ENCODE results near the gene NOG.

Gene NOG

DNA sequence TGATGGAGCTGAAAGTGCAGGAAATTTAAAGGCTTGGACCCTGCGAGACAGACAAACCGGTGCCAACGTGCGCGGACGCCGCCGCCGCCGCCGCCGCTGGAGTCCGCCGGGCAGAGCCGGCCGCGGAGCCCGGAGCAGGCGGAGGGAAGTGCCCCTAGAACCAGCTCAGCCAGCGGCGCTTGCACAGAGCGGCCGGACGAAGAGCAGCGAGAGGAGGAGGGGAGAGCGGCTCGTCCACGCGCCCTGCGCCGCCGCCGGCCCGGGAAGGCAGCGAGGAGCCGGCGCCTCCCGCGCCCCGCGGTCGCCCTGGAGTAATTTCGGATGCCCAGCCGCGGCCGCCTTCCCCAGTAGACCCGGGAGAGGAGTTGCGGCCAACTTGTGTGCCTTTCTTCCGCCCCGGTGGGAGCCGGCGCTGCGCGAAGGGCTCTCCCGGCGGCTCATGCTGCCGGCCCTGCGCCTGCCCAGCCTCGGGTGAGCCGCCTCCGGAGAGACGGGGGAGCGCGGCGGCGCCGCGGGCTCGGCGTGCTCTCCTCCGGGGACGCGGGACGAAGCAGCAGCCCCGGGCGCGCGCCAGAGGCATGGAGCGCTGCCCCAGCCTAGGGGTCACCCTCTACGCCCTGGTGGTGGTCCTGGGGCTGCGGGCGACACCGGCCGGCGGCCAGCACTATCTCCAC lies at the start of gene NOG:
Gene NOG, plus strand, starts transcription at position 54 of the 674 bp plus-strand sequence. Its CDS starts 525 bp downstream, at position 579.
- peak within 1 kb of the TSS; percentile 34 to 82; a peak in 3 of 4 replicates for H3K4me3 ChIP-seq (ENCODE audit: low read depth in 1 of 2, low read length in 2 of 2)
- peak within 1 kb of the TSS; percentile 90 for H2AFZ ChIP-seq (ENCODE audit: low read depth, low read length)
- ATAC-seq (ENCODE audit: insufficient read depth, low read depth), result peak; percentile 40
- H3K27me3 ChIP-seq (ENCODE audit: insufficient read depth, low read length, poor library complexity), result peaks cover 71% of the 10 kb centered on the region
- TF ChIP-seq, protein P1, sequence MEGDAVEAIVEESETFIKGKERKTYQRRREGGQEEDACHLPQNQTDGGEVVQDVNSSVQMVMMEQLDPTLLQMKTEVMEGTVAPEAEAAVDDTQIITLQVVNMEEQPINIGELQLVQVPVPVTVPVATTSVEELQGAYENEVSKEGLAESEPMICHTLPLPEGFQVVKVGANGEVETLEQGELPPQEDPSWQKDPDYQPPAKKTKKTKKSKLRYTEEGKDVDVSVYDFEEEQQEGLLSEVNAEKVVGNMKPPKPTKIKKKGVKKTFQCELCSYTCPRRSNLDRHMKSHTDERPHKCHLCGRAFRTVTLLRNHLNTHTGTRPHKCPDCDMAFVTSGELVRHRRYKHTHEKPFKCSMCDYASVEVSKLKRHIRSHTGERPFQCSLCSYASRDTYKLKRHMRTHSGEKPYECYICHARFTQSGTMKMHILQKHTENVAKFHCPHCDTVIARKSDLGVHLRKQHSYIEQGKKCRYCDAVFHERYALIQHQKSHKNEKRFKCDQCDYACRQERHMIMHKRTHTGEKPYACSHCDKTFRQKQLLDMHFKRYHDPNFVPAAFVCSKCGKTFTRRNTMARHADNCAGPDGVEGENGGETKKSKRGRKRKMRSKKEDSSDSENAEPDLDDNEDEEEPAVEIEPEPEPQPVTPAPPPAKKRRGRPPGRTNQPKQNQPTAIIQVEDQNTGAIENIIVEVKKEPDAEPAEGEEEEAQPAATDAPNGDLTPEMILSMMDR (IDR thresholded peaks at IDR 0.05; ENCODE audit: borderline replicate concordance, extremely low read depth, low read length, poor library complexity, severe bottlenecking), result no peak
- no peak for TF ChIP-seq EZH2 (IDR thresholded peaks at IDR 0.05; ENCODE audit: borderline replicate concordance, low read depth, low read length, severe bottlenecking)
- peak; percentile 13 for DNase-seq
- peak within 1 kb of the TSS; percentile 72 for H3K27ac ChIP-seq (ENCODE audit: low read length)
- no peaks in the 10 kb centered on the region for H3K36me3 ChIP-seq (ENCODE audit: insufficient read depth, low read length)
- H3K9me3 ChIP-seq (ENCODE audit: insufficient read depth, low read length, severe bottlenecking), result no peaks in the 10 kb centered on the region
- no peaks in the 10 kb centered on the region for H3K79me2 ChIP-seq (ENCODE audit: insufficient read depth, low read length)
- H4K20me1 ChIP-seq (ENCODE audit: insufficient read depth, low read length), result peaks cover 12% of the 10 kb centered on the region; the same call in 1 of the 2 replicates
- H3K4me2 ChIP-seq (ENCODE audit: insufficient read depth, low read length), result peak within 1 kb of the TSS; percentile 100
- peaks cover 34% of the 10 kb centered on the region for H3K4me1 ChIP-seq (ENCODE audit: insufficient read depth, low read length)
- peak within 1 kb of the TSS; percentile 64 for H3K9ac ChIP-seq (ENCODE audit: low read depth, low read length)

GRCh38 chr17:56545106-56545505 lies 48.4 kb upstream of the NOG start:
- H3K4me2 ChIP-seq (ENCODE audit: insufficient read depth, low read length), result no peak overlapping the region
- H4K20me1 ChIP-seq (ENCODE audit: insufficient read depth, low read length), result no peaks in the 10 kb centered on the region
- H3K9me3 ChIP-seq (ENCODE audit: insufficient read depth, low read length, severe bottlenecking), result no peaks in the 10 kb centered on the region
- peaks cover 2% of the 10 kb centered on the region for H3K27me3 ChIP-seq (ENCODE audit: insufficient read depth, low read length, poor library complexity)
- H3K36me3 ChIP-seq (ENCODE audit: insufficient read depth, low read length), result no peaks in the 10 kb centered on the region
- TF ChIP-seq EZH2 (IDR thresholded peaks at IDR 0.05; ENCODE audit: borderline replicate concordance, low read depth, low read length, severe bottlenecking), result no peak
- TF ChIP-seq, protein P1 (IDR thresholded peaks at IDR 0.05; ENCODE audit: borderline replicate concordance, extremely low read depth, low read length, poor library complexity, severe bottlenecking), result no peak
- no peak overlapping the region for H3K4me3 ChIP-seq (ENCODE audit: low read depth in 1 of 2, low read length in 2 of 2)
- no peaks in the 10 kb centered on the region for H3K79me2 ChIP-seq (ENCODE audit: insufficient read depth, low read length)
- H3K27ac ChIP-seq (ENCODE audit: low read length), result no peak overlapping the region
- no peak overlapping the region for H2AFZ ChIP-seq (ENCODE audit: low read depth, low read length)
- H3K9ac ChIP-seq (ENCODE audit: low read depth, low read length), result no peak overlapping the region
- DNase-seq (no peak), ATAC-seq (ENCODE audit: insufficient read depth, low read depth) (no peak)
- no peaks in the 10 kb centered on the region for H3K4me1 ChIP-seq (ENCODE audit: insufficient read depth, low read length)

- Histone ChIP-seq H3K27me3 (ENCODE audit: insufficient read depth, low read length, poor library complexity) (peaks cover under 1% of the 10 kb centered on the region), H3K36me3 (ENCODE audit: insufficient read depth, low read length) (no peaks in the 10 kb centered on the region), H4K20me1 (ENCODE audit: insufficient read depth, low read length) (no peaks in the 10 kb centered on the region), H3K27ac (ENCODE audit: low read length) (no peak overlapping the region), H3K9me3 (ENCODE audit: insufficient read depth, low read length, severe bottlenecking) (no peaks in the 10 kb centered on the region), H3K79me2 (ENCODE audit: insufficient read depth, low read length) (no peaks in the 10 kb centered on the region), H3K4me3 (ENCODE audit: low read depth in 1 of 2, low read length in 2 of 2) (no peak overlapping the region), H3K4me2 (ENCODE audit: insufficient read depth, low read length) (no peak overlapping the region), H3K9ac (ENCODE audit: low read depth, low read length) (no peak overlapping the region), H2AFZ (ENCODE audit: low read depth, low read length) (no peak overlapping the region), H3K4me1 (ENCODE audit: insufficient read depth, low read length) (no peaks in the 10 kb centered on the region)
- TF ChIP-seq, protein P1 (IDR thresholded peaks at IDR 0.05; ENCODE audit: borderline replicate concordance, extremely low read depth, low read length, poor library complexity, severe bottlenecking), result no peak
- TF ChIP-seq EZH2 (IDR thresholded peaks at IDR 0.05; ENCODE audit: borderline replicate concordance, low read depth, low read length, severe bottlenecking), result no peak
- no peak for DNase-seq
- ATAC-seq (ENCODE audit: insufficient read depth, low read depth), result no peak
These were observed 47.6 kb upstream of the NOG start for GRCh38 chr17:56545930-56546329.
